Measurements from ENCODE around the gene TRHDE.

The TRHDE gene

DNA sequence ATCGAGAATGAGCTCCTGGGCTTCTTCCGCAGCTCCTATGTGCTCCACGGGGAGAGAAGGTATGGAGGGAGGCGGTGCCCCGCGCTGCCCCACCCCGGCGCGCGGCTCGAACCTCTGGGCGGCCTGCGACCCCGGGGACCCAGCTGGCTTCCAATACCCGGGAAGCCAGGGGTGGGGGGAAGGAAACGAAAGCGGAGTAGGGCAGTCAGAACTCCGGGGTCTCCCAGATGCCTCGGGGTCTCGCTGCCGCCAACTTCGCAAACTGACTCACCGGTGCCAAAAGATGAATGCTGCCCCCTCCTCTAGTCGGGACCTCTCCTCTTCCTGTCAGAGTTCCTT lies 1.3 kb downstream of the TRHDE start:
- Histone ChIP-seq H3K4me3 (ENCODE audit: low read depth, low read length) (peak overlapping the region; percentile 37), H3K9me3 (ENCODE audit: control insufficient read depth, insufficient read depth, low read depth, low read length) (no peaks in the 10 kb centered on the region), H3K27ac (ENCODE audit: extremely low read depth, low read depth, low read length) (no peak overlapping the region), H3K4me1 (ENCODE audit: control insufficient read depth, insufficient read depth, low read length) (no peaks in the 10 kb centered on the region; the same call in 1 of the 2 replicates), H3K36me3 (ENCODE audit: control insufficient read depth in 2 of 2, insufficient read depth in 1 of 2, low read length in 2 of 2) (no peaks in the 10 kb centered on the region)
- POLR2A ChIA-PET, result no interaction called here
- CTCF ChIA-PET, result interaction anchor here (0.5 to 0.7 kb wide), 2 partner anchors 64 to 1135 kb away, joined by 3 read pairs; no protein-coding TSS in a partner anchor
- no peak for TF ChIP-seq YY1 (tag by site-specific recombination; IDR thresholded peaks at IDR 0.05)

DNA sequence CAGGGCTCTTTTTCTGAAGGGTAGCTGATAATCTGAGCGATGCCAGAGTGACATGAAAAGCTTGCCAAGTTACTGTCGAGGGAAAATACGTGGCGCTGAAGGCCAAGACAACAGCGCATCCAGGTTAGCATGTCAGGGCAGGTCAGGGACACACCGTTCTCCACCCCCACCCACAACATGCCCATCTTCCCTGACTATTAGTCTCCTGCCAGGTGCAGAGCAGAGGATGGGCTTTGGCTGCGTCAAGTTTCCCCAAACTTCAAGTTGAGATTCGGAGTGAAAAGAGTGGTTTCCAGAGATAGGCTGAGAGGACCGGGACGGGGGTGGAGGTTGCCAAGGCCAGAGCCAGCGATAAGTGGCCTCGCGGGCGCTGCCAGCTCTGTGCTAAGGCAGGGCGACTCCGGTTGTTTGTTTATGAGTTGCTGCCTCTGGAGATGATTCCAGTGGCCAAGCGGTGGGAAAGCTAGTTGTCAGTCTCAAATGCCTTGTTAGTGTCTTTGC lies 1.7 kb downstream of the TRHDE start:
- CTCF ChIA-PET, result interaction anchor here (0.5 to 1.1 kb wide), 3 partner anchors 8 to 1135 kb away, joined by 3 to 4 read pairs (median 3); no protein-coding TSS in a partner anchor
- H3K27ac ChIP-seq (ENCODE audit: extremely low read depth, low read depth, low read length), result no peak overlapping the region
- H3K9me3 ChIP-seq (ENCODE audit: control insufficient read depth, insufficient read depth, low read depth, low read length), result no peaks in the 10 kb centered on the region
- POLR2A ChIA-PET, result no interaction called here
- no peak for TF ChIP-seq ZNF596 (tag by site-specific recombination; IDR thresholded peaks at IDR 0.05)
- TF ChIP-seq KLF7 (tag by site-specific recombination; IDR thresholded peaks at IDR 0.05; ENCODE audit: borderline replicate concordance), result no peak
- no peak for TF ChIP-seq ZNF211 (tag by site-specific recombination; IDR thresholded peaks at IDR 0.05; ENCODE audit: low read depth)
- TF ChIP-seq, protein P1, sequence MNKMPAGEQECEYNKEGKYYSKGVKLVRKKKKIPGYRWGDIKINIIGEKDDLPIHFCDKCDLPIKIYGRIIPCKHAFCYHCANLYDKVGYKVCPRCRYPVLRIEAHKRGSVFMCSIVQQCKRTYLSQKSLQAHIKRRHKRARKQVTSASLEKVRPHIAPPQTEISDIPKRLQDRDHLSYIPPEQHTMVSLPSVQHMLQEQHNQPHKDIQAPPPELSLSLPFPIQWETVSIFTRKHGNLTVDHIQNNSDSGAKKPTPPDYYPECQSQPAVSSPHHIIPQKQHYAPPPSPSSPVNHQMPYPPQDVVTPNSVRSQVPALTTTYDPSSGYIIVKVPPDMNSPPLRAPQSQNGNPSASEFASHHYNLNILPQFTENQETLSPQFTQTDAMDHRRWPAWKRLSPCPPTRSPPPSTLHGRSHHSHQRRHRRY (tag by site-specific recombination; IDR thresholded peaks at IDR 0.05), result no peak
- TF ChIP-seq ZNF426 (tag by site-specific recombination; IDR thresholded peaks at IDR 0.05), result no peak
- TF ChIP-seq KLF9 (tag by site-specific recombination; IDR thresholded peaks at IDR 0.05; ENCODE audit: low read depth), result no peak
- TF ChIP-seq, protein P2, sequence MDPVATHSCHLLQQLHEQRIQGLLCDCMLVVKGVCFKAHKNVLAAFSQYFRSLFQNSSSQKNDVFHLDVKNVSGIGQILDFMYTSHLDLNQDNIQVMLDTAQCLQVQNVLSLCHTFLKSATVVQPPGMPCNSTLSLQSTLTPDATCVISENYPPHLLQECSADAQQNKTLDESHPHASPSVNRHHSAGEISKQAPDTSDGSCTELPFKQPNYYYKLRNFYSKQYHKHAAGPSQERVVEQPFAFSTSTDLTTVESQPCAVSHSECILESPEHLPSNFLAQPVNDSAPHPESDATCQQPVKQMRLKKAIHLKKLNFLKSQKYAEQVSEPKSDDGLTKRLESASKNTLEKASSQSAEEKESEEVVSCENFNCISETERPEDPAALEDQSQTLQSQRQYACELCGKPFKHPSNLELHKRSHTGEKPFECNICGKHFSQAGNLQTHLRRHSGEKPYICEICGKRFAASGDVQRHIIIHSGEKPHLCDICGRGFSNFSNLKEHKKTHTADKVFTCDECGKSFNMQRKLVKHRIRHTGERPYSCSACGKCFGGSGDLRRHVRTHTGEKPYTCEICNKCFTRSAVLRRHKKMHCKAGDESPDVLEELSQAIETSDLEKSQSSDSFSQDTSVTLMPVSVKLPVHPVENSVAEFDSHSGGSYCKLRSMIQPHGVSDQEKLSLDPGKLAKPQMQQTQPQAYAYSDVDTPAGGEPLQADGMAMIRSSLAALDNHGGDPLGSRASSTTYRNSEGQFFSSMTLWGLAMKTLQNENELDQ (tag by site-specific recombination; IDR thresholded peaks at IDR 0.05; ENCODE audit: low read depth), result no peak
- TF ChIP-seq ZNF621 (tag by site-specific recombination; IDR thresholded peaks at IDR 0.05), result no peak
- TF ChIP-seq ZNF791 (tag by site-specific recombination; IDR thresholded peaks at IDR 0.05), result no peak
- no peak for TF ChIP-seq EGR2 (tag by site-specific recombination; IDR thresholded peaks at IDR 0.05; ENCODE audit: low read depth)
- TF ChIP-seq ZNF157 (tag by site-specific recombination; IDR thresholded peaks at IDR 0.05), result no peak
- TF ChIP-seq GLIS2 (tag by site-specific recombination; IDR thresholded peaks at IDR 0.05), result no peak
- no peak for TF ChIP-seq ZNF175 (tag by site-specific recombination; IDR thresholded peaks at IDR 0.05)
- TF ChIP-seq, protein P3, sequence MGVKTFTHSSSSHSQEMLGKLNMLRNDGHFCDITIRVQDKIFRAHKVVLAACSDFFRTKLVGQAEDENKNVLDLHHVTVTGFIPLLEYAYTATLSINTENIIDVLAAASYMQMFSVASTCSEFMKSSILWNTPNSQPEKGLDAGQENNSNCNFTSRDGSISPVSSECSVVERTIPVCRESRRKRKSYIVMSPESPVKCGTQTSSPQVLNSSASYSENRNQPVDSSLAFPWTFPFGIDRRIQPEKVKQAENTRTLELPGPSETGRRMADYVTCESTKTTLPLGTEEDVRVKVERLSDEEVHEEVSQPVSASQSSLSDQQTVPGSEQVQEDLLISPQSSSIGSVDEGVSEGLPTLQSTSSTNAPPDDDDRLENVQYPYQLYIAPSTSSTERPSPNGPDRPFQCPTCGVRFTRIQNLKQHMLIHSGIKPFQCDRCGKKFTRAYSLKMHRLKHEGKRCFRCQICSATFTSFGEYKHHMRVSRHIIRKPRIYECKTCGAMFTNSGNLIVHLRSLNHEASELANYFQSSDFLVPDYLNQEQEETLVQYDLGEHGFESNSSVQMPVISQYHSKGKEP (tag by site-specific recombination; IDR thresholded peaks at IDR 0.05), result no peak
- H3K4me3 ChIP-seq (ENCODE audit: low read depth, low read length), result no peak overlapping the region
- no peaks in the 10 kb centered on the region; the same call in 1 of the 2 replicates for H3K4me1 ChIP-seq (ENCODE audit: control insufficient read depth, insufficient read depth, low read length)
- H3K36me3 ChIP-seq (ENCODE audit: control insufficient read depth in 2 of 2, insufficient read depth in 1 of 2, low read length in 2 of 2), result no peaks in the 10 kb centered on the region

DNA sequence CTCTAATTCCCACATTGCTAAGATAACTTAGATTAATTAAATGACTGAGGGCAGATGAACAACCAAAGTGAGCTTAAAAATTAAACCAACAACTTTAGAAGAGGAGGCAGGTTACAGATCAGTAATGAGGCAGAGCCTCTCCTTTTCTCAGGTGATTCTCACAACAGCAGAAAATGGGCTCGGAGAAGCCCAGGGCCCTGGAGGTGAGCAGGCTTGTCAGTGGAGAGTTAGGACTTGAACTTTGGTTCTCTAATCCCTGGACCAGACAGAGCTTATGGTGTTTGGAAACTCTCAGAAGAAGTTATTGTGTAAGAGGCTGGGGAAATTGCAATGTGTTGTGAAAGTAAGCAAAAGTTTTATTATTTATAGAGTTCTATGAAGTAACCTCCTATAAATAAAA lies 2.8 kb downstream of the TRHDE start:
- POLR2A ChIA-PET, result no interaction called here
- TF ChIP-seq, protein P4, sequence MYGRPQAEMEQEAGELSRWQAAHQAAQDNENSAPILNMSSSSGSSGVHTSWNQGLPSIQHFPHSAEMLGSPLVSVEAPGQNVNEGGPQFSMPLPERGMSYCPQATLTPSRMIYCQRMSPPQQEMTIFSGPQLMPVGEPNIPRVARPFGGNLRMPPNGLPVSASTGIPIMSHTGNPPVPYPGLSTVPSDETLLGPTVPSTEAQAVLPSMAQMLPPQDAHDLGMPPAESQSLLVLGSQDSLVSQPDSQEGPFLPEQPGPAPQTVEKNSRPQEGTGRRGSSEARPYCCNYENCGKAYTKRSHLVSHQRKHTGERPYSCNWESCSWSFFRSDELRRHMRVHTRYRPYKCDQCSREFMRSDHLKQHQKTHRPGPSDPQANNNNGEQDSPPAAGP (tag by site-specific recombination; IDR thresholded peaks at IDR 0.05), result no peak
- TF ChIP-seq ZNF626 (tag by site-specific recombination; IDR thresholded peaks at IDR 0.05), result no peak
- no peak for TF ChIP-seq KLF7 (tag by site-specific recombination; IDR thresholded peaks at IDR 0.05; ENCODE audit: borderline replicate concordance)
- TF ChIP-seq ZNF416 (tag by site-specific recombination; IDR thresholded peaks at IDR 0.05), result no peak
- no peak for TF ChIP-seq ZNF214 (tag by site-specific recombination; IDR thresholded peaks at IDR 0.05; ENCODE audit: borderline replicate concordance)
- TF ChIP-seq GFI1B (tag by site-specific recombination; IDR thresholded peaks at IDR 0.05), result no peak
- TF ChIP-seq, protein P5, sequence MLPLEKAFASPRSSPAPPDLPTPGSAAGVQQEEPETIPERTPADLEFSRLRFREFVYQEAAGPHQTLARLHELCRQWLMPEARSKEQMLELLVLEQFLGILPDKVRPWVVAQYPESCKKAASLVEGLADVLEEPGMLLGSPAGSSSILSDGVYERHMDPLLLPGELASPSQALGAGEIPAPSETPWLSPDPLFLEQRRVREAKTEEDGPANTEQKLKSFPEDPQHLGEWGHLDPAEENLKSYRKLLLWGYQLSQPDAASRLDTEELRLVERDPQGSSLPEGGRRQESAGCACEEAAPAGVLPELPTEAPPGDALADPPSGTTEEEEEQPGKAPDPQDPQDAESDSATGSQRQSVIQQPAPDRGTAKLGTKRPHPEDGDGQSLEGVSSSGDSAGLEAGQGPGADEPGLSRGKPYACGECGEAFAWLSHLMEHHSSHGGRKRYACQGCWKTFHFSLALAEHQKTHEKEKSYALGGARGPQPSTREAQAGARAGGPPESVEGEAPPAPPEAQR (tag by site-specific recombination; IDR thresholded peaks at IDR 0.05), result no peak
- no peaks in the 10 kb centered on the region; the same call in 1 of the 2 replicates for H3K4me1 ChIP-seq (ENCODE audit: control insufficient read depth, insufficient read depth, low read length)
- no peak overlapping the region for H3K27ac ChIP-seq (ENCODE audit: extremely low read depth, low read depth, low read length)
- CTCF ChIA-PET, result interaction anchor here (0.9 to 1.1 kb wide), 2 partner anchors 9 to 349 kb away, joined by 3 to 4 read pairs; no protein-coding TSS in a partner anchor
- H3K4me3 ChIP-seq (ENCODE audit: low read depth, low read length), result no peak overlapping the region
- no peaks in the 10 kb centered on the region for H3K36me3 ChIP-seq (ENCODE audit: control insufficient read depth in 2 of 2, insufficient read depth in 1 of 2, low read length in 2 of 2)
- no peaks in the 10 kb centered on the region for H3K9me3 ChIP-seq (ENCODE audit: control insufficient read depth, insufficient read depth, low read depth, low read length)
